Stomach (tissue), 4 donors: Measurements from ENCODE around the gene TSHZ2.

ENCODE experiments used
- CTCF ChIP-seq, 7 experiments: fragments of 450-650 bp in 4 of 7; fragments of 200-600 bp in 3 of 7; sonication (generic) in 3 of 7; IDR thresholded peaks; one replicate each; pipeline ENCODE4 v1.5.1; 2016 to 2019; ENCODE audit warnings: antibody characterized with exemption in 7 of 7, control low read depth in 2 of 7, mild to moderate bottlenecking in 1 of 7
- EP300 ChIP-seq: sonication (generic); formaldehyde crosslinking; IDR thresholded peaks from one replicate; pipeline ENCODE4 v1.6.1; 2017; ENCODE audit warnings: antibody characterized with exemption
- POLR2AphosphoS5 ChIP-seq, 3 donors: sonication (generic); formaldehyde crosslinking; IDR thresholded peaks; one replicate each; pipeline ENCODE4 v1.6.1; 2016; ENCODE audit warnings: antibody characterized with exemption in 3 of 3

- TF ChIP-seq CTCF (IDR thresholded peaks at IDR 0.05) (no peak), EP300 (no peak), POLR2AphosphoS5 (IDR thresholded peaks at IDR 0.05) (no peak)
Measured at GRCh38 chr20:52954849-52955248, 17.3 kb upstream of the TSHZ2 start.
